ENCODE data around the gene SRGAP3.

Gene SRGAP3

DNA sequence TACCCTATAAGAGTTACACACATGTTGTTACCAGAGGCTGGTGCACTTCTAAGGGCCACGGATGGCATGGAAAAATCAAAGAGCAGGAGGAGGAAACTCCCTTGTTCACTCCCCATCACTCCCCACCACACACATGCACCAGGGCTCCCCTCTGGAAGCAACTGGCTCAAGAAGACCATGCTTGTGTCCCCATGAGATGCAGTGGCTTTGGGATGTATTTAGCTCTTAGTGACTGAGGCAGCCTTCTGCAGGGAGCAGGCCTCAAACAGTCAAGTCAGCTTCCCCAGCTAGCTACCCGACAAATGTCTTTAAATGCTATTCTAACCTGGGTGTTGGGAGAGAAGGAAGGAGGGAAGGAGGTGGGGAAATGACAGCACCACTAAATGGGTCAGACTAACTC lies 253.2 kb downstream of the SRGAP3 start:
- in situ Hi-C loops (cut with MboI; ENCODE audit: low sequenced_read_pairs), result no loop called here

DNA sequence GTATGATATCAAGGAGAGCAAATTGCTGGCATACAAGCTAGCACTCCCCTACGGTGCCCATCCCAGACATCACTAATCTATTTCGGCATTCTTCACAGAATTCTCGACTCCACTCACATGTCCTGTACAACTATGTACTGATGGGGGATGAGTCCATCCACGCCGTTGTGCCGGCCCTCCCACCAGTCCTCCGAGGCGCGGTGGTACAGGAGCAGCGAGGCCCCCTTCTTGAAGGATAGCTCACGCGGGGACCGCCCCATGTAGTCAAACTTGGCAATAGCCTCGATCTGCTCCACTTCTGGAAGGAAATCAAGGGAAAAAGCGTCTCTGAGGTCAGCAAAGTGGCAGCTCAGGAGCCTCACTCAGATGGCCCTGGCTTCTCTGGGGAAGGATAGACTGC lies 255.2 kb downstream of the SRGAP3 start:
- in situ Hi-C loops (cut with MboI; ENCODE audit: low sequenced_read_pairs), result no loop called here

DNA sequence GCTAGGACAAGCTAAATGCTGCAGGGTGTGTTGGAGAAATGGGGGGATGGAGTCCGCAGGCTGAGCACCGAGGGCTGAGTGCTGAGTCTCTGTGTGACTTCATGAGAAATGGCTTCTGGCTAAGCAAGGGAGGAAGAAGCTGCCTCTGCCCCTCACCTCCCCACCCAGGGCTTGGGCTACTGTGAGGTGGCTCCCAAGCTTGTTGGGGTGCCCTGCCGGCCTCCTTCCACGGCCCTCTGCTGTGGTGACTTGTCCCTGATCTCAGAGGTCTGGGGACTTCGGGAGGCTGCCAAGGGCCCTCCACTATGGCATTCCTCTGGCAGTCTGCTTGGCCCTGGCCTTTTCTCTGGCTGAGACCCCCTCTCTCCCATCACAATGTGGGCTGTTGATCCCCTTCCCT lies 256.1 kb downstream of the SRGAP3 start:
- in situ Hi-C loops (cut with MboI; ENCODE audit: low sequenced_read_pairs), result no loop called here

DNA sequence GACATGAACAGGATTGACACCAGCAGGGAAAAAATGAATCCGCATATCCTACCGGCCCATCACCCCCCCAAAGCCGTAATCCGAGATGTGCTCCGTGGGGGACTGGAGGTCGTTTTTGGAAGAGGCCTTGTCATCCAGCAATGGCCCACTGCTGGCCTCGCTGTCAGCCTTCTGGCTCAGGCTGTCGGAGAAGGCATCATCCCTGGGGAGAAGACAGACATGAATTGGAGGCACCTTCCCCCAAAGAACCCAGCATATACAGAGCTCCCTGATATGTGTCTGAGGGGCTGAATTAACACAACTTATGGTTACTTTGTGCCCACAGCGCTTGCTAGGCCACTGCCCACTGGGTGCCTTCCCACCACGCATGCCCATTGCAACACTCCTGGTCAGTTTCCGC lies 256.6 kb downstream of the SRGAP3 start:
- in situ Hi-C loops (cut with MboI; ENCODE audit: low sequenced_read_pairs), result no loop called here

DNA sequence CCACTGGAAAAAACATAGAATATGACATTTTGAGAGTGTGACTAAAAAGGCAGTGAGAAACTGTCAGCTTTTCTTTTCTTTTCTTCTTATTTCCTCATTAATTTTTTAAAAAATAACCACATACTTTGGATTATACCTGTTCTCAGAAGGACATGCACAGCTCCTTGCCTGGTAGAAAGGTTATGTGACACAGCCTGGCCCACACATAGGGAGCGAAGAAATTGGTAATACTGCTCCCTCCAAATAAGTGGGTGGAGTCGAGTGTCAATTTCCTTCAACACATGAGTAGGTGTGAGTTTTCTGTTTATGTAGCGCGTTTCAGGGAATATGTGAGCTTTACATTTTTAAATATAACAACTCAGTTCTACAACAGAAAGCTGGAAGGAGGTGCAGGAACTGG lies 257.2 kb downstream of the SRGAP3 start:
- in situ Hi-C loops (cut with MboI; ENCODE audit: low sequenced_read_pairs), result no loop called here

DNA sequence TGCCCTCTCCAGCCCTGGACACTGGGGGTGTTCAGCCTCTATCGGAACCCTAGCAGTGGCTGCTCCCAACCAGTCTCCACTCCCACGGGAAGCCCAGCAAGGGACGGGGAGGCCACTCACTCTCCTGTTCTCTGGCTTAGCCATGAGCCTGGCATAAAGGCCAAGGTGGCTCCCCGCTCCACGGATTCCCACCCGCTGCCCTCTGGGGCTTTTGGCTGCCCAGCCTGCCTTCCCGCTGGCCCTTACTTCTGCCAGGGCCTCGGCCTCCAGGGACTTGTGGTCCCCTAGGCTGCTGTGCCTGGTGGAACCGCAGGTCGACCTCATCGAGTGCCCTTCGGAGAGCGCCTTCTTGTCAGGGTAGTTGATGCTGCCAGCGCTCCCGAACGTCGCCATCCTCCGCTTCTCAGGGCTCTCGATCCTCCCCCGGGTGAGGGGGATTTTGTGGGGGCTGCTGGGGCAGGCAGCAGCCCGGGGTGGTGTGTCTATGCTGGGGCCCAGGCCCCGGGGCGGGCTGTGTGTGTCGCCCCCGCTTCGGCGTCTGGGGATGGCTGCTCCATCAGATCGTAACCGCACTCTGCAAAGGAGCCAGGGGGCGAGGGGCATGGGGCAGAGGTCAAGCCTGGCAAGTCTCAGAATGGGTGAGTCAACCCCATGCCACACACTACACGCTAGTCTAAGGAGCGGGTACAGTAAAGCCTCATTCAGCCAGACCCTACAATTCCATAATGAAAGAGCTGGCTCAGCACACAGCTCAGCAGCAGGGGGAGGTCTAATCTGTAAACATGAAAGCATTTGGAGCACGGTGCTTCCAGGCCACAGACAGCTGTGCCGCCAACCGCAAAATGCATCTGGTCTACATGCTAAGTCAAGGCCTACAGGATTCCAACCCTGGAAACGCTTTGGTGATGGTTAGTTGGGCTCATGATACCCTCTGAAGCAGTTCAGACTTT lies 258.9 kb downstream of the SRGAP3 start:
- in situ Hi-C loops (cut with MboI; ENCODE audit: low sequenced_read_pairs), result no loop called here

DNA sequence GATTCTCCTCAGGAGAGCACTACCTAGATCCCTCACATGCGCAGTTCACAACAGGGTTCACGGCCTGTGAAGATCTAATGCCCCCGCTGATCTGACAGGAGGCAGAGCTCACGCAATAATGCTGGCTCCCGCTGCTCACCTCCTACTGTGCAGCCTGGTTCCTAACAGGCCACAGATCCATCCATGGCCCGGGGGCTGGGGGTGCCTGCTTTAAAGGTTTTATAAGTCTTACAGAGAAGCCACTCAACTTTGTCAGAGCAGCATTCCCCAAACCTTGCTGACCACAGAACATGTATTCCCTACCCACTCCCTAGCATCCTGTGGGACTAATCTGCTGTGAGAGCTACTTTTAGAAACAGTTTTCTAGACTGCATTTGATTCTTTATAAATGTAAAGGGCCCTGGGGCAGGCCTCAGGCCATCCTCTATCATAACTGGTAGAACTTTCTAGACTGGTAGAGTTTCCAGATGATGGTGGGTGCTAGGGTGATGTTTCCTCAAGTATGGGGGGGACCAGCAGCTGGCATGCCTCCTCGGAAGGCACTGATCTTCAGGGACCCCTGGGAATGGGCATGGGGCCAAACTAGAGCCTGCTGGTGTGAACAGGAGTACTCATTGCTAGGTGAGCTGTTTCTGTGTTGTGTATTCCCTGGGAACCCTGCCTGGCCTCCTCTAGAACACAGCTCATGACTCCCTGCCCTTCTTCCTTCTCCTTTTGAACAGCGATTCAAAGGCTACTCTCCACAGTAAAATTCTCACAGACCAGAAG lies 260.5 kb downstream of the SRGAP3 start:
- in situ Hi-C loops (cut with MboI; ENCODE audit: low sequenced_read_pairs), result no loop called here

DNA sequence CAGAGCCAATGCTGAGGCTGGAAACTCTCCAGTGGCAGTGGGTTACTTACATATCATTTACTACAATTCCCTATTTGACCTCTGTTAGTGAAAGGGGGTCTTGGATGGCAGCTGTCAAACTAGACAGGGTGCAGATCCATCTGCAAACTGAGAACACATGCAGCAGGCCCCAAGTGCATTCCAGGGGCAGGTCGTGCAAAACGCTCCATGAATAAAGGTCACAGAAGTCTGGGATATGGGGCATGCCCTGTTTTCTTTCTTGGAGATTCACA lies 261.1 kb downstream of the SRGAP3 start:
- in situ Hi-C loops (cut with MboI; ENCODE audit: low sequenced_read_pairs), result no loop called here

DNA sequence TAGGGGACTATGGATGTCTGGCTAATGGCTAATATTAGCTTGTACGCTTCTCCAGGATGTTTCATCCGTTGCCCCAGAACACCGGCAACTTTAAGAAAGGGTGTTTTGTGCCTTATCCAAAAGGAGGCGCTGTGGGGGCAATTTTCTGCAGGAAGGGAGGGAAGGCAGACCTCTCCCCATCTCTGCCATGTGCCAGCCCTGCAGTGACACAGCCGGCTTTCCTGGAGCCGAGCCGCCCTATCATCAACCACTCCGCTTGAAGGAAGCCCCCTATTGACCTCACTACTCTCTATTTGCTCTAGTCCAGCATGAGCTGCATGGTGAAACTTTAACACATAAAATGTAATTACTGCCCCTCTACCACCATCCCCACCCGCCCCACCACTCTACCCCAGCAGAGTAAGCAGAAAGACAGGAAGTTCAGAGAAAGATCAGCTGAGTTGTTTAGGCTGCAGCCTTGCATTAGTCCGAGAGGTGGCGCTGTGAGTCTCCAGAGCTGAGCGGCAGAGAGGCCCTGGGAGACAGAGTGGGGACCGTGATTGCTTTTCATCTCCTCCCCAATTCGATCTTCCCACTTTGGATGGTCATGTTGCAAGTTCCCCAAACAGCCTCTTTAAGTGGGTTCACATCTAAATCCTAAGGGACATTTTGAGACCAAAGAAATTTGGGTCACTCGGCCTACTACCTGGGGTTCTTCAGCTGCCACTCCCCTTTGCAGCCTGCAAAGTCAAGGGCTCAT lies 261.6 kb downstream of the SRGAP3 start:
- in situ Hi-C loops (cut with MboI; ENCODE audit: low sequenced_read_pairs), result no loop called here

DNA sequence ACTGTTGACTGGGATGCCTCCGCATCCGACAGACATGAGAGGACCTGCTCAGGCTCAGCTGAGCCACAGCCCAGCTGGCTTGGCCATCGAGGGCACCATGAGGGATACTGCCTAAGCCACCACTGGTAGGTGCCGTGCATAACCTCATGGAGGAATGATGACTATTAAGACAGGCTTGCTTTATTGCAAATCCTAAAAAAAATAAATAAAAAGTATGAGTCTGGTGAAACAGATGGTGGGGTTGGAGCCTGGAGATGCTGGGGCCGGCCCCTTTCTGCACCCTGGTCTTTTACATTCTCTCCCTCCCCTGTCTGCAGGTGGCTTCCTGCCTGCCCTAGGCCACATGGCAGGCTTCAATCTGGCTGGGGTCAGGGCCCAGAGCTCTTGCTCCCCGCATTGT lies 262.2 kb downstream of the SRGAP3 start:
- in situ Hi-C loops (cut with MboI; ENCODE audit: low sequenced_read_pairs), result no loop called here

DNA sequence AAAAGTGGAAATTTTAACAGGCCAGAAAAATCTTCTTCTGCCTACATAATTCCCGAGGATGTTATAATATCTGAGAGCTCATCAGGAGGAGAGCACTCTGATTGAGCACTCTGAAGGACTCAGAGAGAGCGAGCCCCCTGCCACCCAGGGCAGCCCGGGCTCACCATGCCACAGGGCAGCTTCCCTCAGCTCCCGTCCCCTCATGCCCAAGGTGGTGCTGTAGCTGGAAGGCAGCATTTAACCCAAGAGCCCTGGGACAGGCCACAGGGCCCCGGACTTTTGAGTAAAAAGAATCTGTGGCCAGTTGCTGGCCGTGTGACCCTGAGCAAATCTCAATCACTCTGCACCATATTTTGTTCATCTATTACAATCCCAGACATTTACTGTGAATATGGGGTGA lies 262.7 kb downstream of the SRGAP3 start:
- in situ Hi-C loops (cut with MboI; ENCODE audit: low sequenced_read_pairs), result no loop called here

DNA sequence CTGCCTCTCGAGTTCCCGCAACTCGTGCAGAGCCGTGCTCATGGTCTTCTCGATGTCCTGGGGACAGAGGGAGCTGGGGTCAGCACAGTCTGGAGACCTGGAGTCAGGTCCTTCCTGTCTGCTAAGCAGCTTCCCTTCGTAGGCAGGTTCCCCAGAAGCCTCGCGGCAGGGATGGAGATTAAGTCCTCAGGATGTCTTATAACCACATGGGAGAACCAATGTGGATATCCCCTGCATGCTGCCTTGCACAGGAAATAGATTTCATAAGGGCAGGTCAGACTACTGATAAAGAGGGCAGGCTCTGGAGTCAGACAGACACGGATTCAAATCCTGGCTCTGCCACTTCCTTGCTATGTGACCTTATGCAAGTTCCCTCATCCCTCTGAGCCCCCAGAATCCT lies 263.6 kb downstream of the SRGAP3 start:
- in situ Hi-C loops (cut with MboI; ENCODE audit: low sequenced_read_pairs), result no loop called here

DNA sequence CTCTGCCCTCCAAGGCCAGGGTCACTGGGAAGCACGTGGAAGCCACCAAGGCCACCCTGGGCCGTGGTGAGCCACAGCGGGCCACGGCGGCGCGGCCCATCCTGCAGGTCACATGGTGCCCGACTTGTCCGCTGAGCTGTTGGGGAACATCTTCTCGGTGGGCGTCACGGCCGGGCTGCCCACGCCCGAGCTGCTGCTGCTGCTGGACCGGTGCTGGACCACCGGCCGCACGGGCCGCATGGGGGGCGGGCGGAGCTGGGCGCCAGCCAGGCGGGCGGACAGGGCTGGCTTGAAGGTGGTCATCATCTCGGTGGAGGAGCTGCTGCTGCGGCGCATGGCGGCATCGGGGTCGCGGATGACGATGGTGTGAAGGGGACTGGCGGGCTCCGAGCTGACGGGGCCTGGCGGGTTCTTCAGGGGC lies 264.0 kb downstream of the SRGAP3 start:
- in situ Hi-C loops (cut with MboI; ENCODE audit: low sequenced_read_pairs), result no loop called here

DNA sequence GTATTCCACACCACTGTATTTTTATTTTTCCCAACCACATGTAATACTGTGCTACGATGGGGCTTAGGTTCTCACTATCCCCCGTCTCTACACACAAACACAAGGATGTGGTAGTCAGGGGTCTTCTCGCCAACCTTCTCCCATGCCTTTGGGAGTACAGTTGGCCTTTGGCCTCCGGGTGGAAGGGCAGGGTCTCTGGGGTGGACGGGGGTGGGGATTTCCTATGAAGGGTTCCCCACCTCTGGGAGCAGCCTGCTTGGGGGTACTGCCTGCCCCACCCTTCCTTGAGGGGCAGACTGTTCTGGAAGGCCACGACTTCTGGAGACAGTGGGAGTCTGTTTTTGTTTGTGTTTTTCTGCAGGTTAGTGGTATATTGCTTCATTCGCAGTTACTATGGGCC lies 264.9 kb downstream of the SRGAP3 start:
- in situ Hi-C loops (cut with MboI; ENCODE audit: low sequenced_read_pairs), result no loop called here

DNA sequence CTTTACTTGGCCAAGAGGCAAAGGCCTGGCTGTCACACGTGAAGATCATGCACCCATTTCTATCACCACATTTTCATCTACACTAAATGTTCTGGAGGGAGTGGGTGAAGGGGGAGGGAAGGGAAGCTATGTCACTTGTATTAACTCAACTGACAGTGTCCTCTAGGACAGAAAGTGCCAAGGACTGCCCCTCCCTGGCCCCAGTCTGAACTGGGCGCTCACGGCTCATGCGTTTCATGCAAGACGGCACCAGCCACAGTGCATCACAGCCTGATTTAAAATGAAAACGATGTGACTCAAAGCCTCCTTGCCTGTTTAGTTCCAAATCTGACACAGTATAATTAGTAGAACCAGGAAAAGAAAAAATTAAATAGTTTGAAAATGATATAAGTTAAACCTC lies 265.4 kb downstream of the SRGAP3 start:
- in situ Hi-C loops (cut with MboI; ENCODE audit: low sequenced_read_pairs), result no loop called here

DNA sequence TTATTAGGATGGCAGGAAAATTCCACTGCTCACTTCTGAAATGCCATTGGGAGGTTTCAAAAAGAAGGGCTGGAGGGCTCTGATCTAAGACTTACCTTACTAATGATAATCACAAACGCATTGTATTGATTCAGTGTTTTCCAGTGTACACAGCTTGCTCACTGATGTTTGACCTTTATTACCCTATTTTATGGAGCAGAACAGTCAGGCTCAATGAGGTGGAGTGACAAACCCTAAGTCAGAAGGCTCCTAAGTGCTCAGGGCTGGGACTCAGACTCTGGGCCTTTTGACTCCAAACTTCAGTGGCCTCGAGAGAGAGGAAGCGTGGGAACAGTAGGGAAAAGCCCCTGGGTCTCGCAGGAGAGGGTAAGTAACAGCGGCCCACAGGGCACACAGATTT lies 265.9 kb downstream of the SRGAP3 start:
- in situ Hi-C loops (cut with MboI; ENCODE audit: low sequenced_read_pairs), result no loop called here

DNA sequence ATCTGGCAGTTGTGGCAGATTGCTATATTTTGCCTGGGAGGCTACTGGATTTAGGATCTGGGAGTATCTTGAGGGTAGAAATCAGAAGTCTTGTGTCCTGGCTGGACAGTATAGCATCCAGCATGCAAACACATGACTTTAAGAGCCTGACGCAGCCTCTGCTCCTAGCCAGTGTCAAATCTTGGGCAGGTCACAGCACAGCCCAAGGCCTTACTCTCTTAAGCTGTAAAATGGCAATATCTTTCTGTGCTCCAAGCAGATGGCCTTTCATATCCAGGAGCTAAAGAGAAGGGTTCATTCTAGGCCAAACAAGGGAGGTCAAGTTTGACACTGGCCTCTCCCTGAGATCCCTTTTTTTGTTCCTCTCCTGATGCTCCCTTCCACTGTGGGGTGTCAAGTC lies 266.4 kb downstream of the SRGAP3 start:
- in situ Hi-C loops (cut with MboI; ENCODE audit: low sequenced_read_pairs), result no loop called here

DNA sequence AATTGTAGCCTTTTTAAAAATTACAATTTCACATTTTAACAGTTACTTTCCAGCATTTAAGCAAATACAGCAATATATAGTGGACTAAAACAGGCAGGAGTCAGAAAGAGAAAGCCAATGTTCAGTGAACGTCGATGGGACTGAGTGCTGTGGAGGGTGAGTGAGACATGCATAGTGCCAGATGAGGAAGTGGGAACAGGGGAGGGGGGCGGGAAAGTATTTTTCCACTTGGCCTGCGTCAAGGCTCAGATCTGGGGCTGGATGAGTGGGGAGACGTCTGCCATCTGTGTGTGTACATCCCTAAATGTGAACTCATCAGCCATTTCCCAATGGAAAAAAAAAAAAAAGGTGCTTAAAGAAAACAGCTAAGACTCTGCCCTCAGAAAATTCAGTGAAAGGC lies 266.9 kb downstream of the SRGAP3 start:
- in situ Hi-C loops (cut with MboI; ENCODE audit: low sequenced_read_pairs), result no loop called here

DNA sequence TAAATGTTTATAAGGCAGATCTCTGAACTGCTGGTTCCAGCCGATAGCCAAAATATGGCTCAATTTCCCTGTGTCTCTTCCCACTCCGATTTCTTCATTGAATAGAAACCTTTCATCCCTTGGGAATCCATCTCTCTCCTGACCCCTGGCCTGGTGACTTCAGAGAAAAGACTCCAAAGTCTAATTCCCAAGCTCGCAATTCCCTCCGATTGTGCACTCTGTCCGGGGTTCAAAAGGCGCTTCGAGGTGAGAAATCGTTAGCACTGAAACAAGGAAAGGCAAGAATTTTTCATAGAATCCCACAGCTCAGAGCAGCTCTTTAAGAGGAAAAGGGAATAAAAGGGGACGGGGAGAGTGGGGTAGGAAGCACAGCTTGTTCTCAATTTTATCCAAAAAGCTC lies 267.7 kb downstream of the SRGAP3 start:
- in situ Hi-C loops (cut with MboI; ENCODE audit: low sequenced_read_pairs), result no loop called here

DNA sequence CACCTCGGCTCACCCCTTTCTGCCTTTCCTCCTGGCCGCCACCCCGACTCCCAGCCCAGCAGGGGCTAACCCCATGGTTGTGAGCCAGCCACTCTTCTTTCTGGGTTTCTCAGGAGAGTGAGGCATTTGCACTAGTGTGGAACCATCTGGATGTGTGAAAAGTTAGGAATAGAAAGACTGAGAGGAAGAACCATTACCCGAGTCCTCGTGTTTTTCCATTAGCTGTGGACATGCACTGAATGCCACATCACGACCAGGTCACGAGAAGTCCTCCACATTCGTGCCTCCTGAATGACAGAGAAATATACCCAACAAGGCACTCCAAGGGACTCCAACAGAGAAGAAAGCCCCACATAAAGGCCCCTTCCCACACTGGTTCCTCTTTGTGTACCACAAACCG lies 268.1 kb downstream of the SRGAP3 start:
- in situ Hi-C loops (cut with MboI; ENCODE audit: low sequenced_read_pairs), result no loop called here

DNA sequence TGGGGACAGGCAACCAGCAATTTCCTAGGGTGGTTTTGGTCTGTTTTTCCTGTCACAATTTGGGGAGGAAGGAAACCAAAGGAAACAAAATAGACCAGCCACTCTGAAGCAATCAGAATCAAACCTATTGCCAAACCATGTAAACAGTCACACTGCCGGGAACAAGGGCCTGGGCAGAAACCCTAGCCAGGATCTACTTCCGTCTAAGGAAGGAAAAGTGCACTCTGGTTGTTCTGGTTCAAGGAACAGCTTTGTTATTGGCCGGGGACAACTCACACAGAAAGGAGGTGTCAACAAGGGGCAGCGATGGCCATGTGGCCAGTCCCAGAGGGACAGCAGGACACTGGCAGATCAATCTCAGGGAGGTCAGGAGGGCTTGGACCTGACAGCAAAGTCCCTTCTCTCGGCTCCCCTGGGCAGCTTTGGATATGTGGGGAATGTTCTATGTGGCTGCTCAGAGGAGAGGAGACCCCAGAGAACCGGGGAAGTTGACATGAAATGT lies 268.6 kb downstream of the SRGAP3 start:
- in situ Hi-C loops (cut with MboI; ENCODE audit: low sequenced_read_pairs), result no loop called here
